Right ventricle myocardium superior (tissue), 1 donor: ENCODE results near the gene RHBDD2. TPM values are rescaled to one million over a fixed set of nuclear protein-coding genes. Genes with fewer than 3 reads are reported as not detected.

Experiments
- microRNA-seq: library from miRNA; unstranded; fragments of <30 nt; microRNA quantifications from one replicate; pipeline ENCODE4 v1.2.0, GENCODE V29; 2020
- total RNA-seq: library from RNA; stranded (reverse); fragmentation: NEBNext Ultra II Directional; extraction: Animal tissue kit (Norgen Biotek cat#: 25700); gene quantifications from one replicate; pipeline ENCODE4 v1.2.1, GENCODE V29; 2021
- donor health status: DM: no; HTN: yes; CAD: no; lungs with severe emphysema.

RHBDD2 gene
- total RNA-seq, 1 donor from 2014 or later: 16.3 TPM

Small RNAs within 50 kb of the gene (microRNA-seq; reads per million reads assigned to microRNA genes)
- not detected for gene MIR4651

Other genes starting within 250 kb of the RHBDD2 start
- 15.6 TPM for gene HIP1, start 140.1 kb upstream of the RHBDD2 start, total RNA-seq
- gene CCL26, start 106.8 kb upstream of the RHBDD2 start, total RNA-seq: not detected
- not detected for gene CCL24, start 65.2 kb upstream of the RHBDD2 start, total RNA-seq
- gene POR, start 36.1 kb downstream of the RHBDD2 start, total RNA-seq: 54.7 TPM
- 90.7 TPM for gene TMEM120A, start 115.6 kb downstream of the RHBDD2 start, total RNA-seq
- gene STYXL1, start 169.0 kb downstream of the RHBDD2 start, total RNA-seq: 21.4 TPM
- 639 TPM for gene MDH2, start 169.1 kb downstream of the RHBDD2 start, total RNA-seq